Tibial artery (tissue), 4 donors: Measurements from ENCODE around the gene ACOX1.

Source experiments
- DNase-seq, 2 donors: peaks; one replicate each; pipeline ENCODE4 v3.0.0-alpha.2; 2019
- H3K27ac ChIP-seq, 2 donors: fragments of 200-600 bp; sonication (generic) in 1 of 2; 1 replicate in 1 of 2; 2 replicates in 1 of 2; pipeline ENCODE4 v1.5.1; 2018 to 2019; ENCODE audit warnings: mild to moderate bottlenecking in 1 of 2
- H3K27me3 ChIP-seq, 2 donors: fragments of 200-600 bp; sonication (generic) in 1 of 2; one replicate each; pipeline versions ENCODE4 v1.5.1 to v1.6.0; 2016 to 2019
- H3K36me3 ChIP-seq, 3 donors: fragments of 200-600 bp; sonication (generic) in 2 of 3; one replicate each; pipeline ENCODE4 v1.5.1; 2016 to 2019; ENCODE audit warnings: mild to moderate bottlenecking in 2 of 3
- H3K4me1 ChIP-seq, 4 donors: fragments of 200-600 bp; sonication (generic) in 2 of 4; 1 replicate in 3 of 4; 2 replicates in 1 of 4; pipeline ENCODE4 v1.5.1; 2016 to 2019
- H3K4me3 ChIP-seq, 2 donors: fragments of 200-600 bp; sonication (generic) in 1 of 2; 1 replicate in 1 of 2; 2 replicates in 1 of 2; pipeline ENCODE4 v1.5.1; 2018 to 2019; ENCODE audit warnings: mild to moderate bottlenecking in 2 of 2
- H3K9me3 ChIP-seq, 3 donors: fragments of 200-600 bp; sonication (generic) in 1 of 3; one replicate each; pipeline ENCODE4 v1.5.1; 2016 to 2019
- intact Hi-C: fragments of 100-400 bp; cut with DNase I; formaldehyde crosslinking; loops from one replicate; pipeline ENCODE4 v1.15.0; 2023; ENCODE audit warnings: low total_unique reads
- TF ChIP-seq, protein P1 (sequence below), 2 experiments: fragments of 200-600 bp in 1 of 2; fragments of 450-650 bp in 1 of 2; IDR thresholded peaks; one replicate each; pipeline ENCODE4 v1.5.1; 2017 to 2019; ENCODE audit warnings: antibody characterized with exemption in 2 of 2, mild to moderate bottlenecking in 1 of 2, moderate library complexity in 1 of 2

The ACOX1 gene

DNA sequence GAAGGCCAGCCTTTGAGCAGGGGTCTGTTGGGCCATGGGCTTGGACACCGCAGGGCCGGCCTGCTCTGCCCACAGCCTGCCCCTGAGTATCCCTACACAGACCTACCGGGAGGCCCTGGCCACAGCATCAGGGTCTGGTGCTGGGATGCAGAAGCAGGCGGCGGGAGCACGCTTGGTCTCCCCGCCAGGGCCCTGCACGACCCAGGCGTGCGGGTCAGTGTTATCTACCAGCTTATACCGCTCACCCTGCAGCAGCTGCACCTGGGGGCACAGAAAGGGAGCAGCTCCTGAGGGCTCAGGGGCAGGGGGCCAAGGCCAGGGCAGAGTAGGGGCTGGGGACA, 39.3 kb upstream of the ACOX1 start:
- no peak for DNase-seq

DNA sequence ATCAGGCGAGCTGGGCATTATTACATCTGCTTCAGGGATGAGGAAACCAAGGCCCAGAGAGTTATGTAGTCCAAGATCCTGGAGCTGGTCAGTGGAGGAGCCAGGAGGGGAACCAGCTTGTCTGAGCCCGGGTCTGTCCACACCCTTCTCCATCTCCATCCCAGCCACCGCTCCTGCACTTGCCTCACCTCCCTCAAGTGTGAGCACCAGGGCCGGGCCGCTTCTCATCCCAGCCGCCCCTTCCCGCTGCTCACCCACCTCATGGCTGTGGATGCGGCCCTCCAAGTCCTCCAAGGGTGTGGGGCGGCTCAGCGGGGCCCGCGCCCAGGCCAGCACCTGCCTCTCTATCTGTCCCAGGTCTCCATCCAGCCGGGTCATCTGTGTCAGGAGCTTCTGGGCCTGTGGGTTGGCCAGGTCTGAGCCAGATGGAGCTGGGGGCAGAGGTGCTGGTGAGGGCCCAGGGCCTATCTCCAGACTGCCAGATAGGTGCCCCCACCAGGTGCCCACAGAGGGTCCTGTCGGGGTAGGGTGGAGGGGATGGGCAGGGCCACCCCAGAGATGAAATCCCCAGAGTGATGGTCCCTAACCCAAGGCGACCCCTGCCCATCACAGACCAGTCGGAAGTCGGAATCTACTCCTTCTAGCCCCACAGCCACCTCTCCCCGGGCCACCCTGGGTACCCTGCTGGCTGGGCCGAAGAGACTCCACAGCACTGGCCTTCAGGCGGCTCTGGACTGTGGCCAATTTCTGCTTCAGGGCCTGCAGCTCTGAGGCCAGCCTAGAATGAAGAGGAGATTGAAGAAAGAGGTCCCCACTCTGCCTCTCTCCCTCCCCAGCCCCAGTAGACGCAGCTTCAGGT, 38.7 kb upstream of the ACOX1 start:
- Histone ChIP-seq H3K4me3 (no peak overlapping the region), H3K9me3 (no peaks in the 10 kb centered on the region), H3K36me3 (peaks cover 0 to 1% (median 0%) of the 10 kb centered on the region in 3 donors), H3K27ac (no peak overlapping the region), H3K4me1 (peaks cover 0 to 6% (median 1%) of the 10 kb centered on the region in 4 donors), H3K27me3 (peaks cover 0 to 41% of the 10 kb centered on the region in 2 donors)
- DNase-seq: no peak
- TF ChIP-seq, protein P1, sequence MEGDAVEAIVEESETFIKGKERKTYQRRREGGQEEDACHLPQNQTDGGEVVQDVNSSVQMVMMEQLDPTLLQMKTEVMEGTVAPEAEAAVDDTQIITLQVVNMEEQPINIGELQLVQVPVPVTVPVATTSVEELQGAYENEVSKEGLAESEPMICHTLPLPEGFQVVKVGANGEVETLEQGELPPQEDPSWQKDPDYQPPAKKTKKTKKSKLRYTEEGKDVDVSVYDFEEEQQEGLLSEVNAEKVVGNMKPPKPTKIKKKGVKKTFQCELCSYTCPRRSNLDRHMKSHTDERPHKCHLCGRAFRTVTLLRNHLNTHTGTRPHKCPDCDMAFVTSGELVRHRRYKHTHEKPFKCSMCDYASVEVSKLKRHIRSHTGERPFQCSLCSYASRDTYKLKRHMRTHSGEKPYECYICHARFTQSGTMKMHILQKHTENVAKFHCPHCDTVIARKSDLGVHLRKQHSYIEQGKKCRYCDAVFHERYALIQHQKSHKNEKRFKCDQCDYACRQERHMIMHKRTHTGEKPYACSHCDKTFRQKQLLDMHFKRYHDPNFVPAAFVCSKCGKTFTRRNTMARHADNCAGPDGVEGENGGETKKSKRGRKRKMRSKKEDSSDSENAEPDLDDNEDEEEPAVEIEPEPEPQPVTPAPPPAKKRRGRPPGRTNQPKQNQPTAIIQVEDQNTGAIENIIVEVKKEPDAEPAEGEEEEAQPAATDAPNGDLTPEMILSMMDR (IDR thresholded peaks at IDR 0.05): no peak
- intact Hi-C loops: no loop called here

More for the DNA sequence above, 39.3 kb upstream of the ACOX1 start:
- H3K27me3 ChIP-seq: peaks cover 0 to 47% of the 10 kb centered on the region in 2 donors
- H3K27ac ChIP-seq: no peak overlapping the region
- H3K4me3 ChIP-seq: no peak overlapping the region
- H3K9me3 ChIP-seq: no peaks in the 10 kb centered on the region
- H3K36me3 ChIP-seq: peaks cover 0 to 5% (median 0%) of the 10 kb centered on the region in 3 donors
- TF ChIP-seq, protein P1 (IDR thresholded peaks at IDR 0.05): no peak
- peaks cover 0 to 6% (median 1%) of the 10 kb centered on the region in 4 donors for H3K4me1 ChIP-seq
- intact Hi-C loops: no loop called here

DNA sequence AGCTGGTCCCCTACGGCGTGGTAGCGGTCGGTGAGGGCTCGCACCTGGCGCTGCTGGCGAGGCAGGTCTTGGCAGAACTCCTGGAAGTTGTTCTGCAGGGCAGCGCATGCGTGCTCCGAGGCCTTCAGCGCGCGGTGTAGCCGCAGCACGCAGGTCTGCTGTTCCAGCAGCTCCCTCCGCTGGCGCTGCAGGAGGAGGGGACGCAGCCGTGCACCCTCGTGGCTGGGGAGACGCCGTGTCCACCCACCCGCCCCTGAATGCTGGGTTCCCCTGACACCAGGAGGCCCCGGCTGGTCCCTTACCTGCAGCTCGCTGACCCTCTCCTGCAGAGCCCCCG, 35.9 kb upstream of the ACOX1 start:
- intact Hi-C loops: no loop called here
- Histone ChIP-seq H3K4me3 (no peak overlapping the region), H3K9me3 (no peaks in the 10 kb centered on the region), H3K4me1 (peaks cover 0 to 6% (median 1%) of the 10 kb centered on the region in 4 donors), H3K27me3 (peaks cover 0 to 26% of the 10 kb centered on the region in 2 donors), H3K27ac (no peak overlapping the region), H3K36me3 (no peaks in the 10 kb centered on the region)
- TF ChIP-seq, protein P1 (IDR thresholded peaks at IDR 0.05): no peak
- DNase-seq: no peak

DNA sequence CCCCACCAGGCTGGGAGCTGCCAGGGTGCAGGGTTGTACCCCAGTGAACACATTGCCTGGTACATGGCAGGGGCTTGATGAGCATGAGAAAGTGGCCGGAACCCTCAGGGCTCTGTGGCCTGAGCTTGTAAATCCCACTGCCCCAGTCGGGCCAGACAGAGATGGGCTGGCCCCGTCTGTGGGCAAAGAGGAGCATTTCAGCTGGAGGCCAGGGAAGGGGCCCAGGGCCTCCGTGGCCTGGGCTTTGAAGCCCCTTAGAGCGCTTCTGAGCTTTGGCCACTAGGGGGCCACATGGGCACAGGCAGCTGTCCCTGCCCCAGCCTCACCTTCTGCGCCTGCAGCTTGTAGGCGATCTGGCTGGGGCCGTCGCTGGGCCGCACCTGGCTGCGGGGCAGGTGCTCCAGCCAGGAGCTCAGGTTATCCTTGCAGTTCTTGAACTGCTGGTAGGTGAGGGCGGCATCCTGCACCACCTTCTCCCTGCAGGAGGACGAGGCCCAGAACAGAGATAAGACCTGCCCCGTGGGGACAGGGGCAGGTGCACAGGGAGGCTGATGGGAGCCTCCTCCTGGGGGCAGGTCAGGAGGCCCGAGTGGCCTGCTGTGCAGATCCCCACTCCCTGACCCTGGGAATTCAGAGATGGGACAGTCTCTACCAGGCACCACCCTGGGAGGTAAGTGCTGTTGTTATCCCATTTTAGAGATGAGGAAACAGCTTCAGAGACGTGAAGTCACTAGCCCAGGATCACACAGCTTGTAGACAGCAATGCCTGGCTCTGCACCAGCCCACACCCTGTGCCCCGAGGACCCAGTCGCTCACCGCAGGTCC, 35.3 kb upstream of the ACOX1 start:
- Histone ChIP-seq H3K27me3 (peaks cover 0 to 25% of the 10 kb centered on the region in 2 donors), H3K36me3 (peaks cover 0 to 2% (median 0%) of the 10 kb centered on the region in 3 donors), H3K4me3 (no peak overlapping the region), H3K9me3 (no peaks in the 10 kb centered on the region), H3K27ac (no peak overlapping the region), H3K4me1 (peaks cover 0 to 6% (median 1%) of the 10 kb centered on the region in 4 donors)
- peak in 1 of 2 donors; percentile 45 for DNase-seq
- TF ChIP-seq, protein P1 (IDR thresholded peaks at IDR 0.05): peak; percentile 85 to 96
- intact Hi-C loops: no loop called here

DNA sequence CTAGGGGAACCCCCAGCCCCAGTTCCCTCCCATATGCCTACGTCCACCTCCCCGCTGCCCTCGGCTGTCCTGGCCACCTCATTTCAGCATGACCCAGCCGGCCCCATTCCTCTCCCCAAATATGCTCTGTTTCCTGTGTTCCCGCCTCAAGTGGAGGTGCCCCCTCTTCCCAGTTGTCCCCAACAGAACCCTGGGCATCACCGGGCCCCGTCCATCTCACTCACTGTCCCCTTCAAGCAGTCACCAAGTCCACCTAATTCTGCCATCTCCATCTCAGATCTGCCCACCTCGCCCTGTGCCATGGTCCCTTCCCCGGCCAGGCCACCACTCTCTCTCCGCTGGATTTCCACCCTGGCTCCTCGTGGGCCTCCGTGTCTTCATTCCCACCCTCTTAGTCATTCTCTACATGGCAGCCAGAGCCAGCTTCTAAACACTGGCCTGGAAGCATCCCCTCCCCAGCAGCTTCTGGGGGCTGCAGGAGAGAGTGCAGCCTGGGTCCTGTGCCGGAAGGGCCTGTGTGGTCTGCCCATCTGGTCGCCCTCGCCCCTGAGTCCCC, 34.5 kb upstream of the ACOX1 start:
- no peaks in the 10 kb centered on the region for H3K9me3 ChIP-seq
- intact Hi-C loops: no loop called here
- no peak overlapping the region for H3K27ac ChIP-seq
- peaks cover 0 to 22% of the 10 kb centered on the region in 2 donors for H3K27me3 ChIP-seq
- peaks cover 0 to 5% (median 0%) of the 10 kb centered on the region in 3 donors for H3K36me3 ChIP-seq
- TF ChIP-seq, protein P1 (IDR thresholded peaks at IDR 0.05): no peak
- no peak for DNase-seq
- peaks cover 0 to 6% (median 1%) of the 10 kb centered on the region in 4 donors for H3K4me1 ChIP-seq
- no peak overlapping the region for H3K4me3 ChIP-seq
